GM20000 (cell line): Measurements from ENCODE around the gene CABP7.

Source experiments
- DNase-seq: peaks from one replicate; pipeline ENCODE4 v3.0.0; 2012; ENCODE audit warnings: low spot score
- TF ChIP-seq, protein P1 (sequence below): IDR thresholded peaks from 2 replicates; pipeline ENCODE4 v1.5.1; 2012; ENCODE audit warnings: mild to moderate bottlenecking, control low read depth; ENCODE audit errors: extremely low read depth, missing control alignments

The CABP7 gene

DNA sequence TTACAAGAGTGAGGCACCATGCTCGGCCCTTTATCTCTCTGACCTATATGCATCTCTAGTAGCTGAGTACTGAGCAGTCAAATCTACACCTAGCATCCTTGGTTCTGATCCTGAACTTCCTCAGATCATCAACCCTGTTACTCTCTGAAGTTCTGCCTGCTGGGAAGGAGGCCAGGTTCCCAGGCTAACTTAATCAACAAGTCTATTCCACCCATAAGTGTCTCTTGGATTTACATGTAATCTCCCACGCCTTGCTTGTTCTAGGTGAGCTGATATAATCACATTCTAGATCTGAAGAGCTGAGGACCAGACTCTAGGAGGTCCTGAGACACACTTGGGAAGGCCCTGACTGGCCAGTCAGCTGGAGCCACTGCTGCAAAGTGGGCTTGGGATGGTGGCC, 22.1 kb downstream of the CABP7 start:
- TF ChIP-seq, protein P1, sequence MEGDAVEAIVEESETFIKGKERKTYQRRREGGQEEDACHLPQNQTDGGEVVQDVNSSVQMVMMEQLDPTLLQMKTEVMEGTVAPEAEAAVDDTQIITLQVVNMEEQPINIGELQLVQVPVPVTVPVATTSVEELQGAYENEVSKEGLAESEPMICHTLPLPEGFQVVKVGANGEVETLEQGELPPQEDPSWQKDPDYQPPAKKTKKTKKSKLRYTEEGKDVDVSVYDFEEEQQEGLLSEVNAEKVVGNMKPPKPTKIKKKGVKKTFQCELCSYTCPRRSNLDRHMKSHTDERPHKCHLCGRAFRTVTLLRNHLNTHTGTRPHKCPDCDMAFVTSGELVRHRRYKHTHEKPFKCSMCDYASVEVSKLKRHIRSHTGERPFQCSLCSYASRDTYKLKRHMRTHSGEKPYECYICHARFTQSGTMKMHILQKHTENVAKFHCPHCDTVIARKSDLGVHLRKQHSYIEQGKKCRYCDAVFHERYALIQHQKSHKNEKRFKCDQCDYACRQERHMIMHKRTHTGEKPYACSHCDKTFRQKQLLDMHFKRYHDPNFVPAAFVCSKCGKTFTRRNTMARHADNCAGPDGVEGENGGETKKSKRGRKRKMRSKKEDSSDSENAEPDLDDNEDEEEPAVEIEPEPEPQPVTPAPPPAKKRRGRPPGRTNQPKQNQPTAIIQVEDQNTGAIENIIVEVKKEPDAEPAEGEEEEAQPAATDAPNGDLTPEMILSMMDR, result no peak
- no peak for DNase-seq

DNA sequence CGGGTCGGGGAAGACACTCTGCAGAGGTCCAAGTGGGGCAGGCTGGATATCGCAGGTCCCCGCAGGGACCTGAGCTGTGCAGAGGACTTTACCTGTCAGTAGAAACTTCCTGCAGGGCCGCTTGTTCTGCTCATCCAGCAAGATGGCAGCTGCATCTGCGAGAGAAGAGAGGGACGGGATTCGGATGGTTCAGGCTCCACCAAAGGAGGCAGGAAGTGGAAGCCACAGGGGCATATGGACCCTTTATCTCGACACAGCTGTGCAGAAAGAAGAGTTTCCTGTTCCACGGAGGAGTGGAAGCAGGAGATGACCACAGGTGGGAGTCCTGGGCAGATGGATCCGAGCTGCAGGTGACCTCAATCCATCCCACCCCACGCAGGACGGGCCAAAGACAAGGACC, 22.5 kb downstream of the CABP7 start:
- DNase-seq, result no peak
- TF ChIP-seq, protein P1, result no peak

DNA sequence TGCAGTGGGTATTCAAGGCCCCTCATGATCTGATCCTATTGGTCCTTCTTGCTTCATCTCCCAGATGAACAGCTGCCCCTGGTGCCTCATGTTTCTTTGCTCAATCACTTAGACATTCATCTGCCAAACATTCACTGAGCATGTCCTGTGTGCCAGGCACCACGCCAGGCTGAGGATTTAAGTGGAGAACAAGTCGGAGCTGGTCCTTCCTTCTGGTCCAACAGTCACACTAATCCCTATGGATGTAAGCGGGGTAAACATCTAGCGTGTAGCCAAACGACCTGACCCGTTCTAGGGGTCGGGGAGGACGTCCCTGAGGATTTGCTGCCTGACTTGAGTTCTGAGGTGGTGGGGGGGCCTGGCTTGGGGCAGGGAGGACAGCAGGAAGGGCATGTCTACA, 25.1 kb downstream of the CABP7 start:
- no peak for DNase-seq

DNA sequence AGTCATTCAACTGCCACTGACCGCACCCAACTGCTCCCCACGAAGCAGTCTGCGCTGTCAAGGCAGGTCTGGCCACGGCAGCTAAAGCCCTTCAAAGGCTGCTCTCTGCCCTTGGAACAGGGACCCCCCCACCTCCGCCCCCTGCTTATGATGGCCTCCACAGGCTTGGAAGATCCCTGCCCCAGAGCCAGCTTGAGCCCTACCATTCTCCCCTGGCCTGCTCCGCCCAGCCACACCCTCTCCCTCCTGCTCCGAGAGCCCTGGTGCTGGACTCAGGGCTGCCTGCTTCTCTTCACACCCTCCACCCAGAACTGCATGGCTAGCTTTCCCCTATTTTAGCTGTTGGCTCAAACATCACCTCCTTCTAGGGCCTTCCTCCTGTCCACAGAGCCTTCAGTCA, 28.0 kb downstream of the CABP7 start:
- DNase-seq, result no peak
- TF ChIP-seq, protein P1, result no peak

More for the DNA sequence above, 25.1 kb downstream of the CABP7 start:
- TF ChIP-seq, protein P1, result no peak

DNA sequence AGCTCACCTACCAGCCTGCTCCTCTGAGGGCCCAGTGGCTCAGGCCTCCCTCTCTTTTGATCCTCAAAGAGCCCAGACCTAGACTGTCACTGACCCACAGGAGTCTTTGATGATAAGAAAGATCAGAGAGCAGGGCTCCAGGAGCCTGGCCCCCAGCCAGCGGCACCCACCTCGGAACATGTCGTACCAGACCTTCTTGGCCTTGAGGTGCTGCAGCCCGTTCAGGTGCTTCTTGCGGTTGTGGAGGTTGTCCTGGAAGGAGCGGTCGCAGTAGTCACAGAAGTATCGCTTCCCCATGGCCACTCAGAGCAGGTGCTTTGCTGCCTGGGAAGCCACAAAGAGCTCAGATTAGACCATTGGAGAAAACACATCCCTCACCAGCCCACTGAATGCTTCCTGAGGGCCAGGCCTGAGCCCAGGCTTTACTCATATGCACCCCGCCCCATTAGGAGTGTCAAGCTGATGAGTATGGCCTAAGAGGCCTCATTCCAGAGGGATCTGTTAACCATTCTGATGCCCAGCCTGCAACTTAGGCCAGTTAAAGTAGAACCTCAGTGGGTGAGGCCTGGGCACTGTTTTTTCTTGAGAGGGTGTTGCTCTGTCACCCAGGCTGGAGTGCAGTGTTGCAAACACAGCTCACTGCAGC, 28.6 kb downstream of the CABP7 start:
- DNase-seq, result no peak

DNA sequence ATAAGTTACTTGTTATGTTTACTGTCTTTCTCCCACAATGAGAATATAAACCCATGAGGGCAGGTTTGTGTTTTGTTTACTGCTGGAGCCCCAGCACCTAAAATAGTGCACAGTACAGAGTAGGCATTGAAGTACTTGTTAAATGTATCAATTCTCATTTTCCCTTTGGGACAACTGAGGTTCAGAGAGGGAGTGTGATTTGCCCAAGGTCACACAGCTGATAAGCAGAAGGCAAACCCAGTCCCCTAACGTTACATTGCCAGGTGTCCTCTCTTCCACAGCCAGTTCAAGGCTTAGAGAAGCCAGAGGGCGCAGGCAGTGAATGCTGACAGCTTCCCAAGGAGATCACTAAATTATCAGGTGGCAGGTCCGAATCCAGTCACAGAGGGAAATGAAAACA, 30.2 kb downstream of the CABP7 start:
- DNase-seq, result no peak
- TF ChIP-seq, protein P1, result no peak

More for the DNA sequence above, 28.6 kb downstream of the CABP7 start:
- TF ChIP-seq, protein P1, result no peak

DNA sequence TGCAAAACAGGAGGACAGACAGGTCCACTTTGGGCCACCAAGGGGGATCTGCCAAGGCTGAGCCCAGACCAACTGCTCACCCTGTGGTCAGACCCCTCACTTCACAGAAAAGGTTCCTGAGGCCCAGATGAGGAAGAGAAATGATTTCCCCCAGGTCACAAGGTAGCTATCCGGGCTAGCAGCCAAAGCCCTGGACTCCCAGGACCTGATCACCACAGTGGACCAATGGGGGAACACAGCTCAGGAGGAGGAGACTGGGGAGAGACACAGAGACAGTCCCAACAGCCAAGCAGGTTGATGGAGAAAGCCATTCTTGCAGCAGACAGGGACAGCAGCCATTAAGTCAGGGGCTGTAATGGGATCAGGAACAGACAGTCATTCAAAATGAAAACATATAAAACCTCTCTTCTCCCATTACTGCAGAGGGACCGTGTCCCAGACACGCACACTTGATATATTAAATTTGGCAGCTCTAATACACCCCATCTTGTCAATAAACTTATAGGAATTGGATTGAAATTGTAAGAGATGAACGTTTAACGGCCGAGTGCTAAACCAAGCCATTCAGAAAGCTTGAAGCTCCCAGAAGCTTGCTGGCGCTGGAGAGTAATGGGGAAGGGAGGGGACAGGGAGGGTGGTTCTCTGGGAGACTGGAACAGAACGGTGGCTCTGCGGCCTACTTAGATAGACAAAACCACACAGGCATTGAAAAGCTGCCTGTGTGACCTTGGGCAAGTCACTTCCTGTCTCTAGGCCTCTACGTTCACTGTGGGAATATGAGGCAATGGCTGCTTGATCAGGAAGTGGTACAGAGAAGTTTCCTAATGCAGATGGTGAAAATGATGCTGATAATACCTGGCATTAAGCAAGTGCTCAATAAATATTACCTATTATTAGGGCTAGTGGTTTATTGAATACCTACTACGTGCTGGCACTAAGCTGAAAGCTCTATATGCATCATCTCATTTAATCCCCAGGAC, 31.0 kb downstream of the CABP7 start:
- DNase-seq, result no peak
- TF ChIP-seq, protein P1, result no peak
